HS-5 (cell line): Measurements from ENCODE around the gene GLB1L2.
"Not testable (repeated sequence)": the region's sequence is repeated elsewhere in the genome, so short reads cannot be mapped to it uniquely, and the experiment has no call there.

Experiments used
- DNase-seq: peaks from one replicate; pipeline ENCODE4 v3.0.0-alpha.2; 2012; ENCODE audit warnings: low read depth

GLB1L2 gene

GRCh38 chr11:134331354-134332188 lies at the start of gene GLB1L2:
GLB1L2 (plus strand) TSS chr11:134331988; CDS start chr11:134332062, 74 bp downstream.
- no peak for DNase-seq

- DNase-seq, result no peak
These were observed 49.4 kb upstream of the GLB1L2 start for GRCh38 chr11:134282121-134283045.

DNA sequence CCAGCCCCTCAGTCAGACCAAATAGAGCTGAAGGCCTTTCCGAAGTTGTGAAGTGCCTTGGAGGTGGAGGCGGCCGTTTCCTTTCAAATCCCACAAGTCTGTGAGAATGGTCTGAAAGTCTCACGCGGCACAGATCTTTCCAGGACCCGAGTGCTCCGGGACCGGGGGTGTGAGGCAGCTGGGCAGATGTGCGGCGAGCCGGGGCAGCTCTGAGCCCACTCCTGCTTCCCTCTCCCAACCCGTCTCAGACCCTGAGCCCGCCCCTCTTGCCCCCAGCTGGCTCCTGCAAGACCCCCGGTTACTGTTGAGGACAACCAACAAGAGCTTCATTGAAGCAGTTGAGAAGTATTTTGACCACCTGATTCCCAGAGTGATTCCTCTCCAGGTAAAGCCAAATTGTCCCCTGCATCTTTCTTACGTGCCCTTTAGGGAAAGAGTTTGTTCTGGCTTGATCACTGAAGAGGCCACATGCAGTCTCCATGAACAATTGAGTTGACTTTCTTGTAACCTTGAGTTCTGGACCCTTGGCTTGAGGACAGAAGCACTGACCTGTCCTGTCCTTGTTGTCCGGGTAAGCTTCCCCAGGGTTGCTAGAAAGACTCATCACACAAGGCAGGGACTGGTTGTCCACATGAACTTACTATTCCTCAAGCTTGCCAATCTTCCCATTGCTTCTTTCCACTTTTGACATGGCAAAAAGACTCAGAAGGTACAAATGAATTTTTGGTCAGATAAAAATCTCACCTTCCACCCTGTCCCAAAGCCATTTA lies 48.1 kb upstream of the GLB1L2 start:
- no peak for DNase-seq

GRCh38 chr11:134284349-134284748 lies 47.4 kb upstream of the GLB1L2 start:
- DNase-seq, result not testable (repeated sequence)

- no peak for DNase-seq
These were observed 44.2 kb upstream of the GLB1L2 start for GRCh38 chr11:134287561-134287960.

GRCh38 chr11:134288486-134288885 lies 43.3 kb upstream of the GLB1L2 start:
- DNase-seq, result no peak

DNA sequence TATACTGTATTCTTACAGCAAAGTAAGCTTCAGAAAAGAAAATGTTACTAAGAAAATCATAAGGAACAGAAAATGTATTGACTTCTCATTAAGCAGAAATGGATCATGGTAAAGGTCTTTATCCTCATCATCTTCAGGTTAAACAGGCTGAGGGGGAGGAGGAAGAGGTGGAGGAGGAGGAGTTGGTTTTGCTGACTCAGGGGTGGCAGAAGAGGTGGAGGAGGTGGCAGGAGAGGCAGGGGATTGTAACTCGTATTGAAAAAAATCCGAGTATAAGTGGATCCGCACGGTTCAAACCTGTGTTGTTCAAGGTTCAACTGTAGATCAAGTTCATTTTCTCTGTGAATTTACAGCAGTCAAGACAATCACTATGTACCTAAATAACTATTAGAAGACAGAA lies 42.6 kb upstream of the GLB1L2 start:
- DNase-seq, result no peak

DNA sequence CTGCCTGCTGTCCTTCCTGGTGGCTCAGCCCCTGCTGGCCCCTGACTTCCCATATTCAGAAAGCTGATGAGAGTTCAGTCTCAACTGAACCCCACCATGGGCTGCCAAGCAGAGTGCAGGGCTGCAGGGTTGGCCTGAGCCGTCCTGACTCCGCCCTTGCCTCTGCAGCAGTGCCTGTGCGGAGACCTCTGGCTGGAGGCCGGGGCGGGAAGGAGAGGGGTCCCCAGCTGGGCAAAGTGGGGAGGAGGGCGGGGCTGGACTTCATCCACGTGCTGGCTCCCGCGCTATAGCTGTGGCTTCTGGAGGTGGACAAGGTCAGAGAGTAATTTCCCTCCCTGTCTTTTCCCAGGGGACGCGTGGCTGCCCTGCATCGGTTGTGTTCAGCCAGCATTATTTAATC lies 42.0 kb upstream of the GLB1L2 start:
- DNase-seq, result no peak

- no peak for DNase-seq
These were observed 41.1 kb upstream of the GLB1L2 start for GRCh38 chr11:134290646-134291045.

- DNase-seq, result no peak
These were observed 40.6 kb upstream of the GLB1L2 start for GRCh38 chr11:134291196-134291595.

DNA sequence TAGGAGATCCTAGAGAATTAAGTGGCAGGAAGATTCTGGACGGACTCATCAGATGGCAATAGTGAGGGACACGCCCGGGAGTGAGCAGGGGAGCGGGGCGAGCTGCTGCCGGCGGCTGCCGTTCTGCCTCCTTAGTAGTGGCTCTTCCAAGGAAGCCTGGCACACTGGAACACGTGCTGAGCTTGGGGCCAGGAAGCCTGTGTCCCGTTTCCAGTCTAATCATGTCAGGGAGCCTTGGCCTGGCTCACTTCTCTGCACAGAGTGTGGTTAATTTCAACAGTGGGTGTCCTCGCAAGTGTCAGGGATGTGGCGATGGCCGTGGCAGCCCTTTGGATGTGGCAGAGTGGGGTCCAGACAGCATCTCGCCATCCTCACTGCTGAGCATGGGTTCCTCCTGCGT lies 39.1 kb upstream of the GLB1L2 start:
- DNase-seq, result no peak

- DNase-seq, result no peak
These were observed 38.4 kb upstream of the GLB1L2 start for GRCh38 chr11:134293119-134294113.

DNA sequence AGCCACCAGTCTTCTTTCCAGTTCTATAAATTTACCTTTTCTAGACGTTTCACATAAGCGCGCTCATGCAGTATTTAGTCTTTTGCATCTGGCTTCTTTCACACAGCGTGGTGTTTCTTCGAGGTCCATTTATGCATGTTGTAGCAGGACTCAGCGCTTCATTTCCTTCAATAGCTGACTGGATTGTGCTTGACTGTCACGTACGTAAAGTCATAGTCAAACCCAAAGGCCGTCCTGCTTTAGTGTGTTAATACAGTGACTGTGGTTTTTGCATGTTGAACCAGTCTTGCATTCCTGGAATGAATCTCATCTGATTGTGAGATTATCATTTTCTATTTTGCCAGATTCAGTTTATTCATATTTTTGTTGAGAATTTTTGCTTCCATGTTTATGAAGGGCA lies 37.1 kb upstream of the GLB1L2 start:
- DNase-seq, result no peak

DNA sequence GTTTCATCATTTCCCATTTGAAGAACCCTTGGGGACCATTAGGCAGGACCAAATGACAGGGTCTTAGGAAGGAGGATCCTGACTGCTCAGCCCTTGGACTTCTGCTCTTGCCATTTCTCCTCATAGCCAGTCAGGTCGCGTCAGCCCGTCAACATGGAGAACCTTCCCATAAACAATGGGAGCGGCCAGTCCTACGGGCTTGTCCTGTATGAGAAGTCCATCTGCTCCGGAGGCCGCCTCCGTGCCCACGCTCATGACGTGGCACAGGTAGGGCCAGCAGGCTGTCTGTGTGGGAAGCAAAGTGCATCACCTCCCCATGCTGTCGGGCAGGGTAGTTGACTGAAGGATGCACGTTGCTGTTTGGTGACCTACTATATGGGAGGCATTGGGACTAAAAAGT lies 19.6 kb upstream of the GLB1L2 start:
- DNase-seq, result no peak

- DNase-seq, result no peak
These were observed 19.0 kb upstream of the GLB1L2 start for GRCh38 chr11:134312807-134313206.

GRCh38 chr11:134313379-134313778 lies 18.4 kb upstream of the GLB1L2 start:
- no peak for DNase-seq

DNA sequence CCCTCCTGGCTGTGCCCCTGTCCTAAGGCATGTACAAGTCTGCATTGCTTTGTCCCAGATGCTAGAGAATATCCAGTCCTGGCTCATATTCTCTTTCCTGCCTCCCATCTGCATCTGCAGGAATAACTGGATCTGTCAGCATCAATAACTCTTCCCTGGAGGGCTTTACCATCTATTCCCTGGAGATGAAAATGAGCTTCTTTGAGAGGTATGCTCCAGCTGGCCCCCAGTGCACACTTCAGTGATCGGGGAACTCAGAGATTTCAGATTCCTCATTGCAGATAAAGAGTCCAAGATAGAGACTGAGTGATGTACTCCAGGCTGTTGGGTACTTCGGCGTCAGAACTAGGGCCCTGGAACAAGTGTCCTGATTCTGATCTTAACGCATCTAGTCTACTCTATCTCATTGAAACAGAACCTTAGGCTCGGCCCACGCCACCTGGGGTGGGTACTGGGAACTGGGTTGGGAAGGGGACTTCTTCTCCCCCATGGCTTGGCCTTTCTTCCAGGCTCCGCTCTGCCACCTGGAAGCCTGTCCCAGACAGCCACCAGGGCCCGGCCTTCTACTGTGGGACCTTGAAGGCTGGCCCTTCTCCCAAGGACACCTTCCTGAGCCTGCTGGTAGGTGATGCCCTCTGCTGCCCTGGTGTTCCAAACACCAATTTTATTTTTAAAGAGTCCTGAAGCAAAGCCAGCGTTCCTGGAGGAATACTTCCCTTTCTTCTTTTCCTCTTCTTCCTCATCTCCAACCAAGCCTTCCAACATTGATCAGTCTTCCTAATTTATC lies 17.8 kb upstream of the GLB1L2 start:
- no peak for DNase-seq

- DNase-seq, result no peak
These were observed 14.7 kb upstream of the GLB1L2 start for GRCh38 chr11:134317103-134317502.

- not testable (repeated sequence) for DNase-seq
These were observed 10.4 kb upstream of the GLB1L2 start for GRCh38 chr11:134321373-134321772.

GRCh38 chr11:134322553-134322952 lies 9.2 kb upstream of the GLB1L2 start:
- DNase-seq, result no peak
